Cardiac muscle cell (in vitro differentiated cells and primary cell): ENCODE results near the gene KRT7. TPM values are rescaled to one million over a fixed set of nuclear protein-coding genes. Genes with fewer than 3 reads are reported as not detected.

Experiments used
- DNase-seq, 2 donors: peaks; one replicate each; pipeline versions ENCODE4 v3.0.0 to v3.0.0-alpha.2; 2010 to 2017; ENCODE audit warnings: low read depth in 1 of 2, low spot score in 1 of 2
- H3K27ac ChIP-seq: fragments of 200-600 bp; sonication (generic); 2 replicates; pipeline ENCODE4 v1.5.1; 2016
- H3K27me3 ChIP-seq: fragments of 200-600 bp; sonication (generic); 2 replicates; pipeline ENCODE4 v1.6.0; 2016; ENCODE audit warnings: control low read depth
- H3K36me3 ChIP-seq: fragments of 200-600 bp; sonication (generic); 2 replicates; pipeline ENCODE4 v1.5.1; 2016; ENCODE audit warnings: control low read depth
- H3K4me1 ChIP-seq: fragments of 200-600 bp; sonication (generic); 2 replicates; pipeline ENCODE4 v1.8.1; 2017; ENCODE audit warnings: low read depth, mild to moderate bottlenecking, mixed run types
- H3K4me3 ChIP-seq: fragments of 200-600 bp; sonication (generic); 2 replicates; pipeline ENCODE4 v1.5.1; 2016; ENCODE audit warnings: mild to moderate bottlenecking
- H3K9me3 ChIP-seq: fragments of 200-600 bp; sonication (generic); 2 replicates; pipeline ENCODE4 v1.5.1; 2017; ENCODE audit warnings: low read depth, mild to moderate bottlenecking, control low read depth
- CTCF ChIP-seq: IDR thresholded peaks from 2 replicates; pipeline ENCODE4 v1.5.1; 2012; ENCODE audit warnings: low read depth, mild to moderate bottlenecking, low read length
- polyA plus RNA-seq: library from polyadenylated mRNA; unstranded; fragments of >200 nt; fragmentation: Nextera tagmentation; extraction: Ambion mirVana; gene quantifications from 2 replicates; pipeline ENCODE4 v1.2.1, GENCODE V29; 2016
- total RNA-seq: library from RNA; depleted of rRNA; stranded (reverse); fragments of >200 nt; gene quantifications from 2 replicates; pipeline ENCODE4 v1.2.3, GENCODE V29; 2016

The KRT7 gene
- total and polyA plus RNA-seq, 2 experiments from 2014 or later, result 0.36 to 0.50 TPM

- no peak overlapping the region for H3K27ac ChIP-seq
- no peak overlapping the region for H3K4me3 ChIP-seq
- DNase-seq, result peak in 1 of 2 donors; percentile 71
- peaks cover 27% of the 10 kb centered on the region for H3K4me1 ChIP-seq
- TF ChIP-seq CTCF, result no peak
- peaks cover 3% of the 10 kb centered on the region for H3K27me3 ChIP-seq
- no peaks in the 10 kb centered on the region for H3K9me3 ChIP-seq
- H3K36me3 ChIP-seq, result no peaks in the 10 kb centered on the region
Measured at GRCh38 chr12:52197371-52198231, 35.4 kb upstream of the KRT7 start.

- DNase-seq, result no peak
- peaks cover 18% of the 10 kb centered on the region for H3K4me1 ChIP-seq
- H3K27ac ChIP-seq, result no peak overlapping the region
- peaks cover 3% of the 10 kb centered on the region for H3K27me3 ChIP-seq
- H3K4me3 ChIP-seq, result no peak overlapping the region
- H3K9me3 ChIP-seq, result no peaks in the 10 kb centered on the region
- no peaks in the 10 kb centered on the region for H3K36me3 ChIP-seq
- TF ChIP-seq CTCF, result no peak
Measured at GRCh38 chr12:52198454-52199215, 34.4 kb upstream of the KRT7 start.

GRCh38 chr12:52199294-52199919, 33.6 kb upstream of the KRT7 start:
- H3K36me3 ChIP-seq, result no peaks in the 10 kb centered on the region
- no peaks in the 10 kb centered on the region for H3K9me3 ChIP-seq
- DNase-seq, result no peak
- peaks cover 7% of the 10 kb centered on the region for H3K27me3 ChIP-seq
- no peak overlapping the region for H3K27ac ChIP-seq
- peaks cover 10% of the 10 kb centered on the region for H3K4me1 ChIP-seq
- H3K4me3 ChIP-seq, result no peak overlapping the region
- TF ChIP-seq CTCF, result no peak

- Histone ChIP-seq H3K27ac (no peak overlapping the region), H3K27me3 (peaks cover 7% of the 10 kb centered on the region), H3K4me3 (no peak overlapping the region), H3K9me3 (no peaks in the 10 kb centered on the region), H3K4me1 (peaks cover 2% of the 10 kb centered on the region), H3K36me3 (no peaks in the 10 kb centered on the region)
- peak in 1 of 2 donors; percentile 52 for DNase-seq
- TF ChIP-seq CTCF, result no peak
Measured at GRCh38 chr12:52200086-52200780, 32.8 kb upstream of the KRT7 start.

GRCh38 chr12:52200781-52201450, 32.1 kb upstream of the KRT7 start:
- H3K9me3 ChIP-seq, result no peaks in the 10 kb centered on the region
- no peak for TF ChIP-seq CTCF
- no peak overlapping the region for H3K27ac ChIP-seq
- DNase-seq, result no peak
- no peaks in the 10 kb centered on the region for H3K4me1 ChIP-seq
- H3K4me3 ChIP-seq, result no peak overlapping the region
- no peaks in the 10 kb centered on the region for H3K36me3 ChIP-seq
- H3K27me3 ChIP-seq, result peaks cover 11% of the 10 kb centered on the region
